NB4 (cell line): ENCODE measurements around the gene SPDYE5.
"Not testable (repeated sequence)": the region's sequence is repeated elsewhere in the genome, so short reads cannot be mapped to it uniquely, and the experiment has no call there.

Experiments
- MYC ChIP-seq: IDR thresholded peaks from 2 replicates; pipeline ENCODE4 v1.6.1; 2011; ENCODE audit warnings: low read depth, low read length
- POLR2A ChIP-seq: IDR thresholded peaks from 2 replicates; pipeline ENCODE4 v1.6.1; 2011; ENCODE audit warnings: mild to moderate bottlenecking; ENCODE audit not compliant: insufficient read length; ENCODE audit errors: extremely low read depth
- TF ChIP-seq, protein P1 (sequence below): IDR thresholded peaks from one replicate; pipeline ENCODE4 v1.5.1; 2012; ENCODE audit warnings: low read depth, low read length
- TF ChIP-seq, protein P2 (sequence below): IDR thresholded peaks from 2 replicates; pipeline ENCODE4 v1.6.1; 2011; ENCODE audit warnings: low read depth, low read length

DNA sequence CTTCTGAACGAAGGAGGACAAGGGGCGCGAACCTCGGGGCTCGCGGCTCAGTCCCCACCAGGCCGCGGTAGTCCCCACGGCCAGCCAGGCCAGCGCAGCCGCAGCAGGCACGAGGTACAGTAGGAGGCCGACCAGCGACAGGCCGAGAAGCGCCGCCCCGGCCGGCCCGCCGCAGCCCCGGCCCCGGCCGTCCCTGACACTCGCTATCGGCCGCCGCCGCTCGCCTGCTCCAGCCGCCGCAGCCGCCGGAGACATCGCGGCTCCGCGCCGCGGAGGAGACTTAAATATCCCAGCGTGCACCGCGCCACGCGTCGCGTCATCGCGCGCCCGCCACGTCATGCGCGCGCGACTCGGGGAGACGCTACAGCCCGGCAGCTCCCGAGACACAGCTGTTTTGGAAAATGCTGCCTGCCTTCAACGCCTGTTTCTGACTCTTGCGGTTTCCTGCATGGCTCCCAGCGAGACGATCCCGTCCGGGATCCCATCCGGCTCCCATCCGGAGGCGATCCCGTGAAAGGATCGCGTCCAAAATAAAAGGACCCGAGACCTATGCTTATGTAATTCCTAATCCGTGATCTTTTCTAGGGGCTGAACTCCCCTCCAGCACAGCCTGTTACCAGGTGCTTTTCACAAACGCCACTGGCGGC, 49.5 kb upstream of the SPDYE5 start:
- TF ChIP-seq, protein P1, sequence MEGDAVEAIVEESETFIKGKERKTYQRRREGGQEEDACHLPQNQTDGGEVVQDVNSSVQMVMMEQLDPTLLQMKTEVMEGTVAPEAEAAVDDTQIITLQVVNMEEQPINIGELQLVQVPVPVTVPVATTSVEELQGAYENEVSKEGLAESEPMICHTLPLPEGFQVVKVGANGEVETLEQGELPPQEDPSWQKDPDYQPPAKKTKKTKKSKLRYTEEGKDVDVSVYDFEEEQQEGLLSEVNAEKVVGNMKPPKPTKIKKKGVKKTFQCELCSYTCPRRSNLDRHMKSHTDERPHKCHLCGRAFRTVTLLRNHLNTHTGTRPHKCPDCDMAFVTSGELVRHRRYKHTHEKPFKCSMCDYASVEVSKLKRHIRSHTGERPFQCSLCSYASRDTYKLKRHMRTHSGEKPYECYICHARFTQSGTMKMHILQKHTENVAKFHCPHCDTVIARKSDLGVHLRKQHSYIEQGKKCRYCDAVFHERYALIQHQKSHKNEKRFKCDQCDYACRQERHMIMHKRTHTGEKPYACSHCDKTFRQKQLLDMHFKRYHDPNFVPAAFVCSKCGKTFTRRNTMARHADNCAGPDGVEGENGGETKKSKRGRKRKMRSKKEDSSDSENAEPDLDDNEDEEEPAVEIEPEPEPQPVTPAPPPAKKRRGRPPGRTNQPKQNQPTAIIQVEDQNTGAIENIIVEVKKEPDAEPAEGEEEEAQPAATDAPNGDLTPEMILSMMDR, result not testable (repeated sequence)
- TF ChIP-seq POLR2A, MYC: not testable (repeated sequence)
- TF ChIP-seq, protein P2, sequence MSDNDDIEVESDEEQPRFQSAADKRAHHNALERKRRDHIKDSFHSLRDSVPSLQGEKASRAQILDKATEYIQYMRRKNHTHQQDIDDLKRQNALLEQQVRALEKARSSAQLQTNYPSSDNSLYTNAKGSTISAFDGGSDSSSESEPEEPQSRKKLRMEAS, result not testable (repeated sequence)
